Brain microvascular endothelial cell (primary cell): ENCODE data around the gene ADCY7.

Experiments
- DNase-seq: peaks from one replicate; pipeline ENCODE4 v3.0.0-alpha.2; 2020
- H3K27ac ChIP-seq: fragments of 250-450 bp; sonication (Bioruptor Pico); 2 replicates; pipeline ENCODE4 v1.5.1; 2020; ENCODE audit warnings: mild to moderate bottlenecking, moderate library complexity
- H3K27me3 ChIP-seq: fragments of 250-450 bp; sonication (Bioruptor Pico); replicated peaks from 2 replicates; pipeline ENCODE4 v1.5.1; 2020; ENCODE audit warnings: mild to moderate bottlenecking
- H3K36me3 ChIP-seq: fragments of 250-450 bp; sonication (Bioruptor Pico); replicated peaks from 2 replicates; pipeline ENCODE4 v1.5.1; 2020; ENCODE audit warnings: mild to moderate bottlenecking
- H3K4me3 ChIP-seq: 2 replicates; pipeline ENCODE4 v1.5.1; 2011; ENCODE audit warnings: low read depth, mild to moderate bottlenecking, control low read depth, low read length, moderate library complexity
- in situ Hi-C: cut with HindIII; loops from 2 replicates; pipeline ENCODE4 v1.10.0; 2017; ENCODE audit warnings: low sequenced_read_pairs, low pct_ligation_motif_present
- TF ChIP-seq, protein P1 (sequence below): IDR thresholded peaks from 2 replicates; pipeline ENCODE4 v1.5.1; 2011; ENCODE audit warnings: low read depth, mild to moderate bottlenecking, moderate library complexity, low read length, control low read depth, inconsistent platforms; ENCODE audit errors: missing control alignments

ADCY7 gene

DNA sequence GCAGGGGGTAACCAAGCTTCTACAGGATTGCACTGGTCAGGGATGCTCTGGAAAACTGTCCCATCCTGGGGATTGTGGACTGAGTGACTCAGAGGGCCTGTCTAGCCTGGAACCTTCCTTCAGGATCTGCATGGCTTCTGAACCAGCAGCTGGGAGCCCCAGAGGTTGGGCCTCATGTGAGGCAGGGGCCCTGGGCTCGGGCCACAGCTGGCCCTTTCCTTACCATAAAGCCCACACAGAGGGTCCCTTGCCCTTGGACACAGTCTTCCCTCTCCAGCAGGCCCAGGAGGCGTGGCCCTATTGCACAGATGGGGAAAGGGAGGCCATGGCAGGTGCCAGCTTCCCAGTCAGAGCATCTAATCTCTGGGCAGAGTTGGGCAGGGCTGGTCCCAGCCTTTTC lies 30.5 kb downstream of the ADCY7 start:
- TF ChIP-seq, protein P1, sequence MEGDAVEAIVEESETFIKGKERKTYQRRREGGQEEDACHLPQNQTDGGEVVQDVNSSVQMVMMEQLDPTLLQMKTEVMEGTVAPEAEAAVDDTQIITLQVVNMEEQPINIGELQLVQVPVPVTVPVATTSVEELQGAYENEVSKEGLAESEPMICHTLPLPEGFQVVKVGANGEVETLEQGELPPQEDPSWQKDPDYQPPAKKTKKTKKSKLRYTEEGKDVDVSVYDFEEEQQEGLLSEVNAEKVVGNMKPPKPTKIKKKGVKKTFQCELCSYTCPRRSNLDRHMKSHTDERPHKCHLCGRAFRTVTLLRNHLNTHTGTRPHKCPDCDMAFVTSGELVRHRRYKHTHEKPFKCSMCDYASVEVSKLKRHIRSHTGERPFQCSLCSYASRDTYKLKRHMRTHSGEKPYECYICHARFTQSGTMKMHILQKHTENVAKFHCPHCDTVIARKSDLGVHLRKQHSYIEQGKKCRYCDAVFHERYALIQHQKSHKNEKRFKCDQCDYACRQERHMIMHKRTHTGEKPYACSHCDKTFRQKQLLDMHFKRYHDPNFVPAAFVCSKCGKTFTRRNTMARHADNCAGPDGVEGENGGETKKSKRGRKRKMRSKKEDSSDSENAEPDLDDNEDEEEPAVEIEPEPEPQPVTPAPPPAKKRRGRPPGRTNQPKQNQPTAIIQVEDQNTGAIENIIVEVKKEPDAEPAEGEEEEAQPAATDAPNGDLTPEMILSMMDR = no peak
- Histone ChIP-seq H3K36me3 (peaks cover 17% of the 10 kb centered on the region), H3K27me3 (no peaks in the 10 kb centered on the region), H3K4me3 (no peak overlapping the region), H3K27ac (no peak overlapping the region)
- in situ Hi-C loops = no loop called here
- no peak for DNase-seq

DNA sequence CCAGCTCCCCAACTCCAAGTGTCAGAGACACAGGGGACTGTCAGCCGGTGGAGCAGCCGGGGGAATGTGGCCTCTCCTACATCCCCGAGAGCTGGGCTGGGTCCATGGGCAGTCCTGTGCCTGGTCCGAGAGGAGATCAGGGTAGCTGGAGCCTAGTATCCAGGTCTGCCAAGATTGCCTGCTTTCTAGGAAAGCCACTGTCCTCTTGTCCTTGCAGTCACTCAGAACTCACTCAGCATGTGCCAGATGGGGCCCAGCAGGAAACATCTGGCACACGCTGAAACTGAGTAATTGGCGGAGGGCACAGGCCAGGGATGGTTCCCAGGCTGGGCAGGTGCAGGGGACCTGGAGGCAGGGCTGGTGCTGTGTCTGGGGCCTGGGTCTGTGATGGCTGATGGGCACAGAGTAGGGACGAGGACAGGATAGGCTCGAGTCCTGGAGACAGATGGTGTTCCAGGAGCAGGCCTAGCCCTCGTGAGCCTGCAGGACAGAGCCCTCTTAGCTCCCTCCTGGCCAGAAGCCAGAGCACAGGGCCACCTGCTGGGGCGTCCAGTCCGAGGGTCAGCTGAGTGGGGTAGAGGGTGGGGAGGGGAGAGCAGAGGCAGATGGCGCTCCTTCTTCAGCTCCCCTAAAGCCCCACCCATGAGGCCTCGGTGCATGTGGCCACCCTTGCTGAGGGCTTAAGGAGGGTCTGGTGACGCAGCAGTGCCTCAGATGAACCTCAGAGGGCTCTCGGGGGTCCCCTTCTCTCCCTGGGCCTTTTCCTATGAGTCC lies 31.1 kb downstream of the ADCY7 start:
- H3K27me3 ChIP-seq = no peaks in the 10 kb centered on the region
- H3K36me3 ChIP-seq = peaks cover 17% of the 10 kb centered on the region
- H3K27ac ChIP-seq = no peak overlapping the region
- no peak for DNase-seq
- TF ChIP-seq, protein P1 = no peak
- in situ Hi-C loops = no loop called here
- no peak overlapping the region for H3K4me3 ChIP-seq

DNA sequence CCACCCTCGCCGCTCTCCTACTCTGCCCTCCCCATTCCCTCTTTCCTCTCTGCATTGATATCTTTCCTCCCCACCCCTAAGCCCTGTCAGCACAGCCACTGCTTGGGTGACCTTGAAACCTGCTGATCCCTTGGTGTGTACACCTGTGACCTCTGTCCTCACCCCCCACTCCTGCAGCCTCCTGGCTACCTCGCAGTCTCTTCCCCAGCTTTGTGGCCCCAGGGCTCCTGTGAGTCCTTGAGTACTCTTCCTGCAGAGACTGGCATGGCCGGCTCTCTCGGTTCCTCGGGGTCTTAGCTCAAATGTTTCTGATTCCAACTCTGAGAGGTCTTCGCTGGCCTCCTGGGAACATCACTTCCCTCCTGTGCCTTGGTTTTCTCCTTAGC lies 31.7 kb downstream of the ADCY7 start:
- in situ Hi-C loops = no loop called here
- Histone ChIP-seq H3K27ac (no peak overlapping the region), H3K4me3 (no peak overlapping the region), H3K27me3 (no peaks in the 10 kb centered on the region), H3K36me3 (peaks cover 12% of the 10 kb centered on the region)
- TF ChIP-seq, protein P1 = no peak
- no peak for DNase-seq

DNA sequence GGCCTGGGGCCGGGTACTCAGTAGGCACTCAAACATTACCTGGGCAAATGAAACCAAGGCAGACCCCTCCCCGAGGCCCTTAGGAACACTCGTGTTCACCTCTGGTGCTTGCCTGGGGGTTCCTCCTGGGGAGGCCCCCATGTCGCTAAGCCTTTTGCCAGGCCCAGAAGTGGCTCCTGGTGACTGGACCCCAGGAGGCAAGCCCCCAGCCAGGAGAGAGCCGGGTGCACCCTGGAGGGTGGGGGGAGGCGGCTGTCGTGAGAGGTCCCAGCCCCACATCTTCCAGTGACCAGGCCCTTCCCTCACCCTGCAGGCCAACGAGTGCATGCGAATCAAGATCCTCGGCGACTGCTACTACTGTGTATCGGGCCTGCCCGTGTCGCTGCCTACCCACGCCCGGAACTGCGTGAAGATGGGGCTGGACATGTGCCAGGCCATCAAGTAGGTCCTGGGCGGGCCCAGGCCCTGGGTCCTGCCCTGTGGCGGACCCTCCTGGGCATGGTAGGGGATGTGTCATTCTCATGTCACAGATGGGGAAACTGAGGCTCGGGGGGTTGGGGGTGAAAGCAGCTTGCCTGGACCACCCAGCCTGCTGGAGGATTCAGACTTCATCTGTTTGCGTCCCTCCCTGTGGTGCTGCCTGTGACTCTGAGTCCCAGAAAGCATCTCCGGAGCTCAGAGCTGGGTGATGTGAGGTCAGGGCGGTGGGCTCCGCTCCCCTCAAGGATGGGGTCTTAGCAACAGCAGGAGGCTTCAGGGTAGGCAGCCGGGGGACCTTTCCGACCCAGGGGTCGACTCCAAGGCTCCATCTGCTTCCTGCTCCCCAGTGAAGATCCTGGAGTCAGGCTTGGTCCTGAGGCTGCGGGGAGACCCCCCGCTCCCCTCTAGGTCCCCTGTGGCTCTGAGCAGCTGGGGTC lies 32.5 kb downstream of the ADCY7 start:
- TF ChIP-seq, protein P1 = no peak
- in situ Hi-C loops = no loop called here
- Histone ChIP-seq H3K36me3 (peaks cover 10% of the 10 kb centered on the region), H3K27me3 (no peaks in the 10 kb centered on the region), H3K27ac (no peak overlapping the region), H3K4me3 (no peak overlapping the region)
- DNase-seq = no peak

DNA sequence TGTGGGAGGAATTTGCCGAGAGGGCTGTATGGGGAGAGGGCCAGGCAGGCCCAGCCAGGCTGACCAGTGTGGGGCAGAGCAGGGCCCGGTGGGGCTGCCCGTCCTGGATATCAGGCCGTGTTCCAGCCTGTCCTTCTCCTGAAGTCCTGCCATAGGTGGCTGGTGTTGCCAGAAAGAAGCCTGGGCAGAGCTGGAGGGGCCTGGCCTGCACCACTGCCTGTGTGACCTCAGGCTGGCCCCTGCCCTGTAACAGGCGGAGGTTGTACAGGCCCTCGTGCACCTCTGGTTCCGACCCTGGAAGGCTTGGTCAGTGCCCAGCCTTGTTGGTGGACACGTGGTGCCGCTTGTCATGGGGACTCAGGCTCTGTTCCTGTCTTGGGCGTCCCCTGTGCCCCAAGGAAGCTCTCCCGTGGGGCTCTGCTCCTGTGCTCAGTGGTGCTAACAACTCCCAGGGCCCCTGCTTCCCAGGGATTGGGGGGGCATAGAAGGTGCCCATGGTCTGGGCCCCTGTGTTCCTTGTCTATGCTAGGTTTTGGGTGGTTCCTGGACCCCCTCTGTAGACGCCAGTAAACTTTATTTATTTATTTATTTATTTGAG lies 33.3 kb downstream of the ADCY7 start:
- Histone ChIP-seq H3K27me3 (no peaks in the 10 kb centered on the region), H3K36me3 (peaks cover 10% of the 10 kb centered on the region), H3K4me3 (no peak overlapping the region), H3K27ac (no peak overlapping the region)
- TF ChIP-seq, protein P1 = no peak
- in situ Hi-C loops = no loop called here
- no peak for DNase-seq
